Psoas muscle (tissue), 8 donors: ENCODE results near the gene MAP3K6. TPM values are rescaled to one million over a fixed set of nuclear protein-coding genes. Genes with fewer than 3 reads are reported as not detected.

Experiments
- ATAC-seq, 4 donors: fragments of 200-7000 bp; cut with Tn5 transposase; one replicate each; pipeline ENCODE4 v1.9.1; 2020; ENCODE audit warnings: moderate library complexity in 3 of 4, mild to moderate bottlenecking in 2 of 4
- DNase-seq, 2 donors: peaks; one replicate each; pipeline ENCODE4 v3.0.0-alpha.2; 2020
- H3K27ac ChIP-seq: fragments of 200-600 bp; one replicate; pipeline ENCODE4 v1.8.0; 2022
- H3K27me3 ChIP-seq, 3 donors: fragments of 200-600 bp in 1 of 3; one replicate each; pipeline versions ENCODE4 v1.6.1 to v1.8.0; 2013 to 2022; ENCODE audit warnings: low read length in 2 of 3, mild to moderate bottlenecking in 2 of 3, moderate library complexity in 1 of 3; ENCODE audit not compliant: insufficient read depth in 3 of 3
- H3K36me3 ChIP-seq, 2 donors: fragments of 200-600 bp in 1 of 2; one replicate each; pipeline versions ENCODE4 v1.6.1 to v1.8.0; 2013 to 2022; ENCODE audit warnings: low read depth in 1 of 2, mild to moderate bottlenecking in 1 of 2, moderate library complexity in 1 of 2; ENCODE audit not compliant: insufficient read depth in 1 of 2
- H3K4me1 ChIP-seq: fragments of 200-600 bp; one replicate; pipeline ENCODE4 v1.8.0; 2022
- H3K4me3 ChIP-seq: fragments of 200-600 bp; one replicate; pipeline ENCODE4 v1.8.0; 2022; ENCODE audit warnings: mild to moderate bottlenecking
- H3K9me3 ChIP-seq: fragments of 200-600 bp; one replicate; pipeline ENCODE4 v1.8.0; 2022
- WGBS, 3 donors: extraction: QIAGEN DNeasy Blood & Tissue Kit; methylation state at CpG; one replicate each; pipeline versions ENCODE4 v1.1.6 to v1.1.7; 2013; 5-methylcytosine and 5-hydroxymethylcytosine counted together
- intact Hi-C, 2 donors: fragments of 100-400 bp; cut with DNase I; formaldehyde crosslinking; loops; one replicate each; pipeline versions ENCODE4 v1.11.0 to v1.14.2; 2022
- polyA plus RNA-seq, 3 donors: library from polyadenylated mRNA; stranded (reverse); fragments of 200-250 nt; gene quantifications; one replicate each; pipeline ENCODE4 v1.2.3, GENCODE V29; 2013
- total RNA-seq, 4 donors: library from RNA; stranded (reverse); fragmentation: NEBNext Ultra II Directional in 2 of 4; extraction: Animal tissue kit (Norgen Biotek cat#: 25700) in 2 of 4; gene quantifications; one replicate each; pipeline versions ENCODE4 v1.2.1 to v1.2.4, GENCODE V29; 2021 to 2023
- TF ChIP-seq, protein P1 (sequence below): fragments of 200-600 bp; IDR thresholded peaks from one replicate; pipeline ENCODE4 v1.8.0; 2022; ENCODE audit warnings: antibody characterized with exemption
- donor health status: healthy with polysubstance abuse.
- donor health status: DM: no; HTN: no; CAD: no; lungs with moderate emphysema.
- donor health status: Bipolar disorder and iron deficiency.
- donor health status: healthy.
- donor health status: DM: yes; HTN: yes; CAD: no.
- donor health status: DM: no; HTN: no; CAD: no.
- donor health status: DM: no; HTN: no; CAD: no.
- donor health status: DM: yes; HTN: yes; CAD: no.

MAP3K6 gene
- total and polyA plus RNA-seq, 7 donors = 11.1 to 29.8 (median 17.6) TPM

GRCh38 chr1:27307874-27308598 is 58.7 kb downstream of the MAP3K6 start:
- 72 to 84% (median 74%) methylated on average over 5 to 6 of the region's 6 CpGs for WGBS, 3 donors
- Histone ChIP-seq H3K36me3 (peaks cover 0 to 47% of the 10 kb centered on the region in 2 donors), H3K4me3 (no peak overlapping the region), H3K27ac (no peak overlapping the region), H3K27me3 (no peaks in the 10 kb centered on the region), H3K9me3 (no peaks in the 10 kb centered on the region), H3K4me1 (no peaks in the 10 kb centered on the region)
- intact Hi-C loops = no loop called here
- TF ChIP-seq, protein P1, sequence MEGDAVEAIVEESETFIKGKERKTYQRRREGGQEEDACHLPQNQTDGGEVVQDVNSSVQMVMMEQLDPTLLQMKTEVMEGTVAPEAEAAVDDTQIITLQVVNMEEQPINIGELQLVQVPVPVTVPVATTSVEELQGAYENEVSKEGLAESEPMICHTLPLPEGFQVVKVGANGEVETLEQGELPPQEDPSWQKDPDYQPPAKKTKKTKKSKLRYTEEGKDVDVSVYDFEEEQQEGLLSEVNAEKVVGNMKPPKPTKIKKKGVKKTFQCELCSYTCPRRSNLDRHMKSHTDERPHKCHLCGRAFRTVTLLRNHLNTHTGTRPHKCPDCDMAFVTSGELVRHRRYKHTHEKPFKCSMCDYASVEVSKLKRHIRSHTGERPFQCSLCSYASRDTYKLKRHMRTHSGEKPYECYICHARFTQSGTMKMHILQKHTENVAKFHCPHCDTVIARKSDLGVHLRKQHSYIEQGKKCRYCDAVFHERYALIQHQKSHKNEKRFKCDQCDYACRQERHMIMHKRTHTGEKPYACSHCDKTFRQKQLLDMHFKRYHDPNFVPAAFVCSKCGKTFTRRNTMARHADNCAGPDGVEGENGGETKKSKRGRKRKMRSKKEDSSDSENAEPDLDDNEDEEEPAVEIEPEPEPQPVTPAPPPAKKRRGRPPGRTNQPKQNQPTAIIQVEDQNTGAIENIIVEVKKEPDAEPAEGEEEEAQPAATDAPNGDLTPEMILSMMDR = no peak
- no peak for DNase-seq
- ATAC-seq = no peak

DNA sequence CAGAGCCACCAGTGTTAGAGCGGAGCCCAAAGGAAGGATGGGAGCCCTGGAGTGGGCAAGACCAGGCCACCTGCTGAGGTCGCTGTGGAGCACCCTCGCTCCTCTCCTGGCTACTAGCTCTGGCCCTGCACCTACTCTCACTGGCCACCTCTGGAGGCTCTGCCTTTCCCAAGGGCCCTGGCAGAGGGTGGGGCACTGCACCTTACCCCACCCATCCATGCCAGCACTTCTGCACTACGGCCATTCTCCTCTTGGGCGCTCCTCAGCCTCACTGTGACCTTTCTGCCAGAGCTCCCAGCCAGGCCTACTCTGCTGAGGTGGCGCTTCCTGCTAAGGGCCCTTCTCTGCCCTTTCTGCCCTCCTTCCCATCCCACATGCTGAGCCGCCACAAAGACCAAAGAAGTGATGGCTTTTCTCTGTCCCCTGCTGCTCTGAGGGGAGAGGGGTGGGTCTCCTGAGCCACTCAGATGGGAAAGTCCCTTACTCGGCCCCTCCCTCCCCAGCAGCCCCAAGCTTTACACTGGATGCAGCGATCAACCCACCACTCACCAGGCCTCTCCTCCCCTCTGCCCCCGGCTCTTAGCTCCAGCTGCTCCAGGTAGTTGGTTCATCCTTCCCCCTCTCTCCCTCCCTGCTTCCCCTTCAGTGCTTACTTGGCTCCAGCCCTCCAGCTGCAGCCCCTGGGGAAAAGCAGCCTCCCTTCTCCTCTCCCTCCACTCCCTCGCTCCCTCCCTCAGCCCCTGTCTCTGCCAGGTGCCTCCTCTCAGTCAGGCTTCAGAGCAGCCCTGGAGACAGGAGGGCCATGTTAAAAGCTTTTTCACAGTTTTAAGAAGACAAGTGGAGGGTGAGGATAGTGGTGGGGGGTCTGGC is 59.6 kb downstream of the MAP3K6 start:
- Histone ChIP-seq H3K36me3 (peaks cover 0 to 56% of the 10 kb centered on the region in 2 donors), H3K27ac (no peak overlapping the region), H3K9me3 (no peaks in the 10 kb centered on the region), H3K27me3 (no peaks in the 10 kb centered on the region), H3K4me3 (no peak overlapping the region), H3K4me1 (no peaks in the 10 kb centered on the region)
- WGBS, 3 donors = 78 to 85% (median 79%) methylated on average over 10 to 11 of the region's 11 CpGs
- intact Hi-C loops = no loop called here
- TF ChIP-seq, protein P1 = no peak
- no peak for DNase-seq
- ATAC-seq = no peak

GRCh38 chr1:27306071-27306470 is 60.7 kb downstream of the MAP3K6 start:
- TF ChIP-seq, protein P1 = no peak
- H3K4me1 ChIP-seq = no peaks in the 10 kb centered on the region
- intact Hi-C loops = no loop called here
- WGBS, 3 donors = 85 to 87% (median 87%) methylated on average over 10 to 11 of the region's 11 CpGs
- H3K4me3 ChIP-seq = no peak overlapping the region
- H3K36me3 ChIP-seq = peaks cover 0 to 64% of the 10 kb centered on the region in 2 donors
- ATAC-seq (no peak), DNase-seq (no peak)
- H3K27ac ChIP-seq = no peak overlapping the region
- H3K27me3 ChIP-seq = no peaks in the 10 kb centered on the region
- no peaks in the 10 kb centered on the region for H3K9me3 ChIP-seq

Other genes with a start within 250 kb of the MAP3K6 start
- 10 to 100 TPM in 1 of 4 donors, 1 to 10 TPM in 3; 5.2 to 14.3 (median 7.7) TPM for gene SLC9A1, start 211.8 kb downstream of the MAP3K6 start, total RNA-seq
- 10 to 100 TPM in 1 of 3 donors, 1 to 10 TPM in 2; 2.3 to 17.0 (median 3.8) TPM for gene SLC9A1, start 211.8 kb downstream of the MAP3K6 start, polyA plus RNA-seq
- 10 to 100 TPM; 55.6 to 66.1 (median 61.2) TPM for gene WDTC1, start 132.3 kb downstream of the MAP3K6 start, total RNA-seq
- 10 to 100 TPM; 10.8 to 55.4 (median 28.1) TPM for gene WDTC1, start 132.3 kb downstream of the MAP3K6 start, polyA plus RNA-seq
- gene TMEM222, start 44.8 kb downstream of the MAP3K6 start, total RNA-seq = 10 to 100 TPM; 20.7 to 35.0 (median 23.8) TPM
- 10 to 100 TPM; 30.8 to 50.2 (median 40.6) TPM for gene TMEM222, start 44.8 kb downstream of the MAP3K6 start, polyA plus RNA-seq
- gene SYTL1, start 24.9 kb downstream of the MAP3K6 start, total RNA-seq = 1 to 10 TPM in 1 of 4 donors, under 1 TPM in 3; 0.41 to 1.3 (median 0.68) TPM
- gene SYTL1, start 24.9 kb downstream of the MAP3K6 start, polyA plus RNA-seq = under 1 TPM; 0.13 to 0.23 (median 0.14) TPM
- gene FCN3, start 7.9 kb upstream of the MAP3K6 start, total RNA-seq = 10 to 100 TPM in 1 of 4 donors, 1 to 10 TPM in 3; 3.4 to 12.9 (median 5.8) TPM
- gene FCN3, start 7.9 kb upstream of the MAP3K6 start, polyA plus RNA-seq = 10 to 100 TPM; 18.6 to 34.6 (median 21.9) TPM
- not detected for gene CD164L2, start 16.4 kb upstream of the MAP3K6 start, total RNA-seq
- gene CD164L2, start 16.4 kb upstream of the MAP3K6 start, polyA plus RNA-seq = not detected
- gene GPR3, start 25.7 kb upstream of the MAP3K6 start, total RNA-seq = 1 to 10 TPM in 1 of 4 donors, under 1 TPM in 1, not detected in 2; 0.42 to 1.3 TPM
- gene GPR3, start 25.7 kb upstream of the MAP3K6 start, polyA plus RNA-seq = under 1 TPM; 0.12 to 0.98 (median 0.31) TPM
- gene WASF2, start 123.2 kb upstream of the MAP3K6 start, total RNA-seq = 10 to 100 TPM; 29.4 to 40.6 (median 35.9) TPM
- 10 to 100 TPM in 2 of 3 donors, 1 to 10 TPM in 1; 7.9 to 14.2 (median 11.3) TPM for gene WASF2, start 123.2 kb upstream of the MAP3K6 start, polyA plus RNA-seq
- gene AHDC1, start 237.2 kb upstream of the MAP3K6 start, total RNA-seq = 10 to 100 TPM; 35.9 to 65.2 (median 59.0) TPM
- 10 to 100 TPM in 1 of 3 donors, 1 to 10 TPM in 2; 6.4 to 19.8 (median 9.7) TPM for gene AHDC1, start 237.2 kb upstream of the MAP3K6 start, polyA plus RNA-seq